Measurements from ENCODE around the gene TNS1.
"Not testable (repeated sequence)": the region's sequence is repeated elsewhere in the genome, so short reads cannot be mapped to it uniquely, and the experiment has no call there.

- TF ChIP-seq POLR2A (IDR thresholded peaks at IDR 0.05; ENCODE audit: low read depth, low read length) (peak; percentile 53; the same call in 1 of the 2 replicates), CTCF (IDR thresholded peaks at IDR 0.05 in 2 of 3, conservative IDR thresholded peaks at IDR 0.05 in 1 of 3; ENCODE audit: control insufficient read depth in 2 of 3, extremely low read depth in 1 of 3, insufficient read depth in 1 of 3, low read depth in 3 of 3, low read length in 3 of 3) (peak; percentile 50 to 76 (median 59))
- not testable (repeated sequence) for TF ChIP-seq FOXM1 (IDR thresholded peaks at IDR 0.05; ENCODE audit: low read depth, low read length)
Measured at GRCh38 chr2:218034497-218035213, 31.9 kb upstream of the TNS1 start.
